ENCODE results near the gene ICA1. TPM values are rescaled to one million over a fixed set of nuclear protein-coding genes. Genes with fewer than 3 reads are reported as not detected.

Gene ICA1
- total and polyA plus RNA-seq, 2 of the 13 experiments (the other 11 are each of a cell fraction or from before 2014, with no cell fraction given) = 0.29 TPM; not detected in 1

DNA sequence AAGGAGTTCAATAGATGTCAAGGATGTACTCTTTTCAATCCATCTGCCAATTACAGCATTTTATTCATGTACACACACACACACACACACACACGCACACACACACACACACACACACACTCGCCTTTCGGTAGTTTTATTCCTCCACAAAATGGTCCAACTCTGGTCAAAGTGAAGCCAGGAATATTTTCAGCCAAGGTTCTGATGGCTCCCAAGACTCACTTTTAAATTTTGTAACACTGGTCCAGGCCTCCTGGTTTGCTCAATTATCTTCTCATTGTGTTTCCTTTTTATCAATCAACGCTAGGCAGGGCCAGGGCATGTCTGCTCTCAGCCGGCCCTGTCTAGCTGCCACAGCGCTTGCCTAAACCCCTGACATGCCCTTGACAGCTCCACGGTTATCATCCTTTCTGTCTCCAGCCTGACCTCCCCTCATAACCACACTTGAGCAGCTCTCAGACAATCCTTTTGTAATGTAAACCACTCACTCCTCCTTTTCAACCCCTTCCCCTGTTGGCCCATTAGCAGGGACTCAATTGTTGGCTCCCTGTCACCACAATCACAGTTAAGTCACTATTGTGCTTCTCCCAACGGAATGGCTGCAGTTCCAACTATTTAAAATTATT lies 115.1 kb downstream of the ICA1 start:
- no peaks in the 10 kb centered on the region for H4K20me1 ChIP-seq (ENCODE audit: insufficient read depth, low read length)
- no peaks in the 10 kb centered on the region for H3K36me3 ChIP-seq (replicated peaks in 1 of 2; ENCODE audit: control insufficient read depth in 1 of 2, insufficient read depth in 2 of 2, low read length in 2 of 2)
- intact Hi-C loops (cut with micrococcal nuclease; ENCODE audit: unreplicated experiment) (no loop called here), in situ Hi-C loops (cut with HindIII; ENCODE audit: extremely low pct_ligation_motif_present, low pct_unique_long_range_greater_than_20kb) (no loop called here)
- no peak for TF ChIP-seq AGO1 (IDR thresholded peaks at IDR 0.05; ENCODE audit: low read depth, low read length, poor library complexity, severe bottlenecking)
- FAIRE-seq (no peak), ATAC-seq (no peak), DNase-seq (ENCODE audit: low spot score) (no peak)
- no peak overlapping the region for H3K27ac ChIP-seq (ENCODE audit: extremely low read length, insufficient read depth, low read length)
- no peaks in the 10 kb centered on the region for H3K9me3 ChIP-seq (ENCODE audit: low read length)
- H3K9ac ChIP-seq (ENCODE audit: insufficient read depth, low read depth, low read length) = no peak overlapping the region
- no peaks in the 10 kb centered on the region for H3K79me2 ChIP-seq (ENCODE audit: insufficient read depth, low read length)
- H3K4me1 ChIP-seq (ENCODE audit: insufficient read depth, low read length) = peaks cover 9% of the 10 kb centered on the region
- no peak overlapping the region for H3K4me2 ChIP-seq (ENCODE audit: low read depth, low read length)
- H2AFZ ChIP-seq (ENCODE audit: low read length) = no peak overlapping the region
- BruUV-seq (replicated peaks) = no TSS peak
- WGBS (ENCODE audit: low lambda C conversion rate) = 20% methylated on average over 8 of the region's 8 CpGs
- H3K4me3 ChIP-seq (replicated peaks in 1 of 3; ENCODE audit: insufficient read depth in 1 of 3, low read depth in 2 of 3, low read length in 3 of 3) = no peak overlapping the region
- CTCF ChIA-PET (ENCODE audit: low intra/inter-chr PET ratio, low total read pairs) = no interaction called here
- POLR2A ChIA-PET = interaction anchor here (0.7 kb wide), 1 partner anchor 51 kb away, joined by 3 read pairs; no protein-coding TSS in a partner anchor
- H3K27me3 ChIP-seq (ENCODE audit: control insufficient read depth in 1 of 2, insufficient read depth in 2 of 2, low read length in 2 of 2) = no peaks in the 10 kb centered on the region

DNA sequence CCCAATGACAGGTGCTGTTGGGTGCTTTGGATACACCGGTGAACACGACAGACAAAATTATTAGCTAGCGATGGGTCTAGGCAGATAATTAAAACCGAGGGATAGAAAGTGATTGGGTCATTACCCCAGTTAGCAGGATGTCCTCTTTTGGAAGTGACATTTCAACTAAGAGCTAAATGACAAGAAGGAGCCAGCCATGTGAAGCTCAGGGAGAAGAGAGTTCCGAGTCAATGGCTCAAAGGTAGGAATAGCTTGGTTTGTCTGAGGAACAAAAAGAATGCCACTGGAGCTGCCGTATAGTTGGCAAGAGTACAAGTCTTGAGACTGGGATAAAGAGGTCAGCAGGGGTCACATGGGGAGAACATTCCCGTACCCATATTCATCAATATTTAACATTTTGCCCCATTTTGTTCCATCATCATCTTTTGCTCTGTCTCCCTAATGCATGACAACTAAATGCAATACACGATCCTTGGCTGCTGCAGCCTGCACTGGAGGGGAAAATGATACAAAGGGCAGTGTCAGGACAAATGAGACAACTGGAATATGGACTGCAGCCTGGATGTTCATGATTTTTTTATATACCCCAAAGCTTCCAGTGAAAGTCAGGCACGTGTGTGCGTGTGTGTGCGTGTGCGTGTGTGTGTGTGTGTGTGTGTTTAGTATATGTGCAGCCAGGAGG lies 115.7 kb downstream of the ICA1 start:
- Histone ChIP-seq H2AFZ (ENCODE audit: low read length) (no peak overlapping the region), H4K20me1 (ENCODE audit: insufficient read depth, low read length) (no peaks in the 10 kb centered on the region), H3K36me3 (replicated peaks in 1 of 2; ENCODE audit: control insufficient read depth in 1 of 2, insufficient read depth in 2 of 2, low read length in 2 of 2) (no peaks in the 10 kb centered on the region), H3K27ac (ENCODE audit: extremely low read length, insufficient read depth, low read length) (no peak overlapping the region), H3K4me2 (ENCODE audit: low read depth, low read length) (no peak overlapping the region), H3K9me3 (ENCODE audit: low read length) (no peaks in the 10 kb centered on the region), H3K27me3 (ENCODE audit: control insufficient read depth in 1 of 2, insufficient read depth in 2 of 2, low read length in 2 of 2) (no peaks in the 10 kb centered on the region), H3K4me3 (replicated peaks in 1 of 3; ENCODE audit: insufficient read depth in 1 of 3, low read depth in 2 of 3, low read length in 3 of 3) (no peak overlapping the region), H3K4me1 (ENCODE audit: insufficient read depth, low read length) (peaks cover 9% of the 10 kb centered on the region), H3K79me2 (ENCODE audit: insufficient read depth, low read length) (no peaks in the 10 kb centered on the region), H3K9ac (ENCODE audit: insufficient read depth, low read depth, low read length) (no peak overlapping the region)
- 36% methylated on average over 12 of the region's 12 CpGs for WGBS (ENCODE audit: low lambda C conversion rate)
- in situ Hi-C loops (cut with HindIII; ENCODE audit: extremely low pct_ligation_motif_present, low pct_unique_long_range_greater_than_20kb) = no loop called here
- POLR2A ChIA-PET = no interaction called here
- no peak for FAIRE-seq
- CTCF ChIA-PET (ENCODE audit: low intra/inter-chr PET ratio, low total read pairs) = no interaction called here
- DNase-seq (ENCODE audit: low spot score) = no peak
- intact Hi-C loops (cut with micrococcal nuclease; ENCODE audit: unreplicated experiment) = no loop called here
- BruUV-seq (replicated peaks) = no TSS peak
- ATAC-seq = no peak
- TF ChIP-seq ZNF33A (CRISPR knock-in tag; IDR thresholded peaks at IDR 0.05; ENCODE audit: borderline replicate concordance) (no peak), TBX3 (IDR thresholded peaks at IDR 0.05; ENCODE audit: borderline replicate concordance) (no peak), ZNF143 (CRISPR knock-in tag; IDR thresholded peaks at IDR 0.05) (no peak), PHF20 (CRISPR knock-in tag; IDR thresholded peaks at IDR 0.05) (no peak), AKAP8 (CRISPR knock-in tag; IDR thresholded peaks at IDR 0.05) (no peak), ZNF780A (CRISPR knock-in tag; IDR thresholded peaks at IDR 0.05) (no peak), NFRKB (IDR thresholded peaks at IDR 0.05) (no peak), ZNF768 (CRISPR knock-in tag; IDR thresholded peaks at IDR 0.05) (no peak), ZNF160 (CRISPR knock-in tag; IDR thresholded peaks at IDR 0.05) (no peak), KLF11 (CRISPR knock-in tag; IDR thresholded peaks at IDR 0.05) (no peak), ZNF501 (CRISPR knock-in tag; IDR thresholded peaks at IDR 0.05) (no peak), SP4 (CRISPR knock-in tag; IDR thresholded peaks at IDR 0.05) (no peak), EED (CRISPR knock-in tag; IDR thresholded peaks at IDR 0.05) (no peak), ZNF264 (CRISPR knock-in tag; IDR thresholded peaks at IDR 0.05) (no peak)
- TF ChIP-seq, protein P1, sequence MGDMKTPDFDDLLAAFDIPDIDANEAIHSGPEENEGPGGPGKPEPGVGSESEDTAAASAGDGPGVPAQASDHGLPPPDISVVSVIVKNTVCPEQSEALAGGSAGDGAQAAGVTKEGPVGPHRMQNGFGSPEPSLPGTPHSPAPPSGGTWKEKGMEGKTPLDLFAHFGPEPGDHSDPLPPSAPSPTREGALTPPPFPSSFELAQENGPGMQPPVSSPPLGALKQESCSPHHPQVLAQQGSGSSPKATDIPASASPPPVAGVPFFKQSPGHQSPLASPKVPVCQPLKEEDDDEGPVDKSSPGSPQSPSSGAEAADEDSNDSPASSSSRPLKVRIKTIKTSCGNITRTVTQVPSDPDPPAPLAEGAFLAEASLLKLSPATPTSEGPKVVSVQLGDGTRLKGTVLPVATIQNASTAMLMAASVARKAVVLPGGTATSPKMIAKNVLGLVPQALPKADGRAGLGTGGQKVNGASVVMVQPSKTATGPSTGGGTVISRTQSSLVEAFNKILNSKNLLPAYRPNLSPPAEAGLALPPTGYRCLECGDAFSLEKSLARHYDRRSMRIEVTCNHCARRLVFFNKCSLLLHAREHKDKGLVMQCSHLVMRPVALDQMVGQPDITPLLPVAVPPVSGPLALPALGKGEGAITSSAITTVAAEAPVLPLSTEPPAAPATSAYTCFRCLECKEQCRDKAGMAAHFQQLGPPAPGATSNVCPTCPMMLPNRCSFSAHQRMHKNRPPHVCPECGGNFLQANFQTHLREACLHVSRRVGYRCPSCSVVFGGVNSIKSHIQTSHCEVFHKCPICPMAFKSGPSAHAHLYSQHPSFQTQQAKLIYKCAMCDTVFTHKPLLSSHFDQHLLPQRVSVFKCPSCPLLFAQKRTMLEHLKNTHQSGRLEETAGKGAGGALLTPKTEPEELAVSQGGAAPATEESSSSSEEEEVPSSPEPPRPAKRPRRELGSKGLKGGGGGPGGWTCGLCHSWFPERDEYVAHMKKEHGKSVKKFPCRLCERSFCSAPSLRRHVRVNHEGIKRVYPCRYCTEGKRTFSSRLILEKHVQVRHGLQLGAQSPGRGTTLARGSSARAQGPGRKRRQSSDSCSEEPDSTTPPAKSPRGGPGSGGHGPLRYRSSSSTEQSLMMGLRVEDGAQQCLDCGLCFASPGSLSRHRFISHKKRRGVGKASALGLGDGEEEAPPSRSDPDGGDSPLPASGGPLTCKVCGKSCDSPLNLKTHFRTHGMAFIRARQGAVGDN (CRISPR knock-in tag; IDR thresholded peaks at IDR 0.05) = no peak
